ENCODE results near the gene CD28.
A peak's percentile ranks its signal among the peaks of the same experiment; 100 is the strongest.

Gene CD28

GRCh38 chr2:203718087-203718486, 11.6 kb downstream of the CD28 start:
- DNase-seq: no peak

- DNase-seq: no peak
Observed at GRCh38 chr2:203719456-203720410, 13.3 kb downstream of the CD28 start.

- DNase-seq: no peak
Observed at GRCh38 chr2:203720915-203721672, 14.7 kb downstream of the CD28 start.

- no peak for DNase-seq
Observed at GRCh38 chr2:203721781-203722300, 15.4 kb downstream of the CD28 start.

- no peak for DNase-seq
Observed at GRCh38 chr2:203722411-203722810, 16.0 kb downstream of the CD28 start.

- no peak for DNase-seq
Observed at GRCh38 chr2:203728321-203728720, 21.9 kb downstream of the CD28 start.

- DNase-seq: no peak
Observed at GRCh38 chr2:203730076-203730729, 23.8 kb downstream of the CD28 start.

- DNase-seq: no peak
Observed at GRCh38 chr2:203730883-203731282, 24.4 kb downstream of the CD28 start.

- DNase-seq: no peak
Observed at GRCh38 chr2:203732092-203732952, 25.9 kb downstream of the CD28 start.

GRCh38 chr2:203732953-203733510, 26.6 kb downstream of the CD28 start:
- DNase-seq: no peak

GRCh38 chr2:203733684-203734083, 27.2 kb downstream of the CD28 start:
- no peak for DNase-seq

- DNase-seq: no peak
Observed at GRCh38 chr2:203734276-203734983, 28.0 kb downstream of the CD28 start.

GRCh38 chr2:203737360-203737759, 30.9 kb downstream of the CD28 start:
- DNase-seq: no peak

- DNase-seq: no peak
Observed at GRCh38 chr2:203739351-203739750, 32.9 kb downstream of the CD28 start.

- DNase-seq: no peak
Observed at GRCh38 chr2:203740871-203741281, 34.4 kb downstream of the CD28 start.

GRCh38 chr2:203741566-203741965, 35.1 kb downstream of the CD28 start:
- no peak for DNase-seq

- peak in 3 of 4 experiments; percentile 30 to 55 (median 48) for DNase-seq
Observed at GRCh38 chr2:203743441-203743981, 37.1 kb downstream of the CD28 start.

GRCh38 chr2:203744091-203744490, 37.7 kb downstream of the CD28 start:
- DNase-seq: no peak

GRCh38 chr2:203745267-203745666, 38.8 kb downstream of the CD28 start:
- DNase-seq: no peak

GRCh38 chr2:203748331-203749126, 42.1 kb downstream of the CD28 start:
- DNase-seq: no peak
